Measurements from ENCODE around the gene TLL2.

DNA sequence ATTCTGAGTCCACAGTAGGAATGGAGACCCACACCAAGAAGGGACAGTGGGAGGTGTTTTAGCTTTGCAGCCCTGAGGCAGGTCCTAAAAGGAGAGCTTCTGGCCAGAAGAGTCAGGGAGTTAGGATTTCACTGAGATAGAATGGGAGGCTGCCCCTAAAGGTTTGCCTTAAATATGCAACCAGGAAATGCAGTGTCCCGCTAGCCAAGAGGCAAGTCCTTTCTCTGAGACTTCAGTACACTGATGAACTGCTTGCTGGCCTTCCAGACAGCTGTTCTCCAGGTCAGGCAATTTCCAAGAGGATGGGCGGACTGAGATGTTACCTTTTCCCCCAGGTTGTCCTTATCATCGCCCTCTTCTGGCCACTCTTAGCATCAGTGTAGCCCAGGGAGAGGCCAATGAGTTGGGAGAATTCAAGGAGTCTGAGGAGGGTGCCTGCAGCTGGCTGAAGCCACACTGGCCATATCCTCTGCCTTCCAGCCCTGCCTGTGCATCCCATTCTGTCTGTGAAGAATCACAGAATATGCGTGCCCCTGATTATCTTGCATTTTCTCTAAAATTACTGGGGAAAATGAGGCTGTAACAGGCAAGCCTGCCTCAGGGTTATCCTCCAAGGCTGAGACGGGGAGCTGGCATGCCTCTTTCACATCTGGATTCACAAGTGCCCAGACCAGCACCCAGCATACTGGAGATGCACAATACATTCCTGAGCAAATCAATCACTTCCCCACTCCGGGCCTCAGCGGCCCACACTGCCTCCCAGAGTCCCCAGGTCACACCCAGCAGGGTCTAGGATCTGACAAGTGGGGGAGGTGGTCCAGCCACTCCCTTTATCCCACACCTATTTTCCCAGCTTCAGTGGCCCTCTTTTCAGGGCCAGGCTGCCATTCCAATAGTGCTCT is 2.4 kb downstream of the TLL2 start:
- TF ChIP-seq CTCF (IDR thresholded peaks at IDR 0.05; ENCODE audit: extremely low read depth in 1 of 2, insufficient read depth in 1 of 2, low read depth in 1 of 2, low read length in 2 of 2) (peak; percentile 49), POLR2AphosphoS5 (IDR thresholded peaks at IDR 0.05; ENCODE audit: insufficient read depth, low read depth, low read length) (no peak), EZH2 (IDR thresholded peaks at IDR 0.05; ENCODE audit: borderline replicate concordance, low read depth, low read length, severe bottlenecking) (no peak)
- TF ChIP-seq, protein P1, sequence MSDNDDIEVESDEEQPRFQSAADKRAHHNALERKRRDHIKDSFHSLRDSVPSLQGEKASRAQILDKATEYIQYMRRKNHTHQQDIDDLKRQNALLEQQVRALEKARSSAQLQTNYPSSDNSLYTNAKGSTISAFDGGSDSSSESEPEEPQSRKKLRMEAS (IDR thresholded peaks at IDR 0.05; ENCODE audit: insufficient read depth, insufficient read length), result no peak
